GM23338 (cell line): ENCODE results near the gene RAD51AP2. TPM values are rescaled to one million over a fixed set of nuclear protein-coding genes. Genes with fewer than 3 reads are reported as not detected.

ENCODE experiments used
- ATAC-seq: fragments of 200-7000 bp; cut with Tn5 transposase; 3 replicates; pipeline ENCODE4 v1.9.1; 2020
- DNase-seq: peaks from one replicate; pipeline ENCODE4 v3.0.0-alpha.2; 2015; ENCODE audit warnings: low spot score
- H2AFZ ChIP-seq: fragments of 200-600 bp; sonication (generic); 2 replicates; pipeline ENCODE4 v1.8.0; 2016; ENCODE audit warnings: antibody characterized with exemption, mild to moderate bottlenecking, moderate library complexity
- H3F3A ChIP-seq: fragments of 200-600 bp; sonication (generic); replicated peaks from 2 replicates; pipeline ENCODE4 v1.8.0; 2017; ENCODE audit warnings: antibody characterized with exemption, mixed run types, low read depth
- H3K27ac ChIP-seq: fragments of 200-600 bp; sonication (generic); 2 replicates; pipeline ENCODE4 v1.6.1; 2016; ENCODE audit warnings: low read depth
- H3K27me3 ChIP-seq: fragments of 200-600 bp; sonication (generic); 2 replicates; pipeline ENCODE4 v1.8.0; 2016; ENCODE audit warnings: mild to moderate bottlenecking, mixed run types, moderate library complexity; ENCODE audit not compliant: insufficient read depth
- H3K36me3 ChIP-seq: fragments of 200-600 bp; sonication (generic); 2 replicates; pipeline ENCODE4 v1.8.0; 2016; ENCODE audit warnings: mild to moderate bottlenecking; ENCODE audit not compliant: insufficient read depth
- H3K4me1 ChIP-seq: fragments of 200-600 bp; sonication (generic); 2 replicates; pipeline ENCODE4 v1.8.0; 2016; ENCODE audit warnings: mild to moderate bottlenecking, moderate library complexity; ENCODE audit not compliant: insufficient read depth
- H3K4me2 ChIP-seq: fragments of 200-600 bp; sonication (generic); 2 replicates; pipeline ENCODE4 v1.7.1; 2017; ENCODE audit warnings: mixed run types
- H3K4me3 ChIP-seq: fragments of 200-600 bp; sonication (generic); 2 replicates; pipeline ENCODE4 v1.6.1; 2016; ENCODE audit warnings: mixed run types
- H3K79me2 ChIP-seq: fragments of 200-600 bp; sonication (generic); replicated peaks from 2 replicates; pipeline ENCODE4 v1.8.0; 2017; ENCODE audit warnings: mild to moderate bottlenecking; ENCODE audit not compliant: insufficient read depth
- H3K9me2 ChIP-seq: fragments of 200-600 bp; sonication (generic); 2 replicates; pipeline ENCODE4 v1.8.0; 2017; ENCODE audit not compliant: insufficient read depth
- H4K20me1 ChIP-seq: fragments of 200-600 bp; sonication (generic); replicated peaks from 2 replicates; pipeline ENCODE4 v1.8.0; 2017; ENCODE audit warnings: mild to moderate bottlenecking; ENCODE audit not compliant: insufficient read depth
- H3K27ac Mint-ChIP-seq: 2 replicates; pipeline ENCODE4 v1.8.0; 2020; ENCODE audit warnings: inconsistent platforms, mild to moderate bottlenecking, moderate library complexity, mixed read lengths
- H3K27me3 Mint-ChIP-seq: 3 replicates; pipeline ENCODE4 v1.8.0; 2022; ENCODE audit warnings: low read depth, mild to moderate bottlenecking, moderate library complexity, mixed read lengths, inconsistent platforms; ENCODE audit not compliant: insufficient read depth, poor library complexity
- H3K36me3 Mint-ChIP-seq: 3 replicates; pipeline ENCODE4 v1.8.0; 2021; ENCODE audit warnings: low read depth, mild to moderate bottlenecking, inconsistent platforms, moderate library complexity, mixed read lengths
- H3K4me1 Mint-ChIP-seq: 3 replicates; pipeline ENCODE4 v1.8.0; 2020; ENCODE audit warnings: mild to moderate bottlenecking, inconsistent platforms, mixed read lengths
- H3K4me3 Mint-ChIP-seq: 3 replicates; pipeline ENCODE4 v1.8.0; 2021; ENCODE audit warnings: moderate library complexity, mild to moderate bottlenecking, inconsistent platforms, mixed read lengths
- H3K9me3 Mint-ChIP-seq: 3 replicates; pipeline ENCODE4 v1.8.0; 2020; ENCODE audit warnings: moderate library complexity, mild to moderate bottlenecking, inconsistent platforms, mixed read lengths
- CREB1 ChIP-seq: fragments of 250-450 bp; sonication (Bioruptor Pico); IDR thresholded peaks from 2 replicates; pipeline ENCODE4 v1.5.0; 2020; ENCODE audit warnings: low read depth, mild to moderate bottlenecking, moderate library complexity
- CTCF ChIP-seq, 2 experiments: fragments of 200-600 bp in 1 of 2; sonication (generic) in 1 of 2; conservative IDR thresholded peaks; 2 replicates each; pipeline versions ENCODE4 v1.5.1 to v1.6.1; 2016 to 2017; ENCODE audit warnings: antibody characterized with exemption in 2 of 2, low read depth in 2 of 2, mild to moderate bottlenecking in 2 of 2, moderate library complexity in 1 of 2
- ETS1 ChIP-seq: IDR thresholded peaks from 2 replicates; pipeline ENCODE4 v1.6.1; 2016; ENCODE audit warnings: antibody characterized with exemption
- EZH2 ChIP-seq: fragments of 200-600 bp; sonication (generic); IDR thresholded peaks from one replicate; pipeline ENCODE4 v1.8.0; 2017; ENCODE audit warnings: antibody characterized with exemption, mild to moderate bottlenecking, low read depth; ENCODE audit not compliant: unreplicated experiment
- EZH2phosphoT487 ChIP-seq: fragments of 200-600 bp; sonication (generic); IDR thresholded peaks from one replicate; pipeline ENCODE4 v1.8.1; 2018; ENCODE audit warnings: antibody characterized with exemption; ENCODE audit not compliant: unreplicated experiment
- JUNB ChIP-seq: IDR thresholded peaks from one replicate; pipeline ENCODE4 v1.6.1; 2016; ENCODE audit warnings: antibody characterized with exemption; ENCODE audit not compliant: unreplicated experiment
- NANOG ChIP-seq: IDR thresholded peaks from 2 replicates; pipeline ENCODE4 v1.6.1; 2016; ENCODE audit warnings: antibody characterized with exemption, borderline replicate concordance
- POLR2AphosphoS5 ChIP-seq: IDR thresholded peaks from 2 replicates; pipeline ENCODE4 v1.6.1; 2016; ENCODE audit warnings: antibody characterized with exemption, low read depth
- REST ChIP-seq: IDR thresholded peaks from one replicate; pipeline ENCODE4 v1.6.1; 2018; ENCODE audit warnings: antibody characterized with exemption; ENCODE audit not compliant: unreplicated experiment
- STAT1 ChIP-seq: IDR thresholded peaks from one replicate; pipeline ENCODE4 v1.6.1; 2016; ENCODE audit warnings: antibody characterized with exemption; ENCODE audit not compliant: unreplicated experiment
- ZNF114 ChIP-seq: fragments of 250-450 bp; sonication (Bioruptor Pico); IDR thresholded peaks from 2 replicates; pipeline ENCODE4 v1.5.0; 2020; ENCODE audit warnings: mild to moderate bottlenecking, moderate library complexity
- ZNF331 ChIP-seq: fragments of 250-450 bp; sonication (Bioruptor Pico); IDR thresholded peaks from 2 replicates; pipeline ENCODE4 v1.5.0; 2020; ENCODE audit warnings: low read depth, mild to moderate bottlenecking, moderate library complexity
- ZNF462 ChIP-seq: fragments of 250-450 bp; sonication (Bioruptor Pico); IDR thresholded peaks from 2 replicates; pipeline ENCODE4 v1.5.0; 2020; ENCODE audit warnings: mild to moderate bottlenecking, moderate library complexity
- polyA plus RNA-seq: library from polyadenylated mRNA; unstranded; fragments of >200 nt; fragmentation: Nextera tagmentation; extraction: Ambion mirVana; gene quantifications from 2 replicates; pipeline ENCODE4 v1.2.1, GENCODE V29; 2016
- total RNA-seq: library from RNA; depleted of rRNA; stranded (reverse); fragments of >200 nt; shearing (Covaris generic); gene quantifications from 2 replicates; pipeline ENCODE4 v1.2.3, GENCODE V29; 2014

Gene RAD51AP2
- total and polyA plus RNA-seq, 2 experiments from 2014 or later, result 0.16 to 0.38 TPM

GRCh38 chr2:17522303-17522702, 4.1 kb upstream of the RAD51AP2 start:
- Histone ChIP-seq H3K27me3 (no peaks in the 10 kb centered on the region), H3K36me3 (no peaks in the 10 kb centered on the region), H3K79me2 (no peaks in the 10 kb centered on the region), H3K27ac (no peak overlapping the region), H2AFZ (no peak overlapping the region), H3K4me3 (no peak overlapping the region), H3K4me1 (peaks cover 25% of the 10 kb centered on the region), H3K4me2 (no peak overlapping the region), H4K20me1 (no peaks in the 10 kb centered on the region), H3F3A (no peaks in the 10 kb centered on the region), H3K9me2 (no peaks in the 10 kb centered on the region)
- Mint-ChIP-seq H3K36me3 (no peaks in the 10 kb centered on the region), H3K27me3 (peaks cover 3% of the 10 kb centered on the region), H3K4me3 (no peak overlapping the region), H3K4me1 (peaks cover 38% of the 10 kb centered on the region), H3K9me3 (no peaks in the 10 kb centered on the region), H3K27ac (no peak overlapping the region)
- ATAC-seq (no peak), DNase-seq (no peak)
- no peak for TF ChIP-seq REST
- TF ChIP-seq STAT1, result no peak
- no peak for TF ChIP-seq JUNB
- TF ChIP-seq ZNF114, result no peak
- TF ChIP-seq ZNF462 (CRISPR knock-in tag), result no peak
- no peak for TF ChIP-seq NANOG
- no peak for TF ChIP-seq ETS1
- TF ChIP-seq CREB1 (CRISPR knock-in tag), result no peak
- no peak for TF ChIP-seq ZNF331 (CRISPR knock-in tag)
- TF ChIP-seq CTCF (conservative IDR thresholded peaks at IDR 0.05; ENCODE audit: low read depth in 2 of 2), result no peak
- no peak for TF ChIP-seq EZH2
- TF ChIP-seq POLR2AphosphoS5, result no peak
- TF ChIP-seq EZH2phosphoT487, result no peak
